ENCODE data around the gene HDGFL2. TPM values are rescaled to one million over a fixed set of nuclear protein-coding genes. Genes with fewer than 3 reads are reported as not detected.
A peak's percentile ranks its signal among the peaks of the same experiment; 100 is the strongest.

The HDGFL2 gene
- total and polyA plus RNA-seq, 4 donors: 3.4 to 15.7 (median 14.1) TPM

- Histone ChIP-seq H3K27ac (ENCODE audit: low read depth in 1 of 2, low read length in 2 of 2) (peak overlapping the region in 1 of 2 donors; percentile 30), H3K9ac (ENCODE audit: low read depth in 1 of 2, low read length in 2 of 2) (no peak overlapping the region), H3K27me3 (ENCODE audit: control insufficient read depth in 4 of 4, insufficient read depth in 4 of 4, low read length in 3 of 4) (no peaks in the 10 kb centered on the region), H3K4me3 (ENCODE audit: low read depth in 1 of 3, low read length in 3 of 3) (no peak overlapping the region), H3K36me3 (ENCODE audit: control insufficient read depth in 4 of 4, insufficient read depth in 3 of 4, low read depth in 1 of 4, low read length in 3 of 4) (peaks cover 7 to 25% (median 15%) of the 10 kb centered on the region in 4 donors), H3K9me3 (ENCODE audit: control insufficient read depth in 4 of 4, low read length in 3 of 4) (no peaks in the 10 kb centered on the region), H3K4me1 (ENCODE audit: control insufficient read depth in 4 of 4, insufficient read depth in 4 of 4, low read length in 3 of 4) (peaks cover 13 to 50% (median 44%) of the 10 kb centered on the region in 4 donors)
- TF ChIP-seq SP1 (IDR thresholded peaks at IDR 0.05) (no peak), ZBTB33 (IDR thresholded peaks at IDR 0.05) (no peak), RAD21 (IDR thresholded peaks at IDR 0.05) (no peak), REST (IDR thresholded peaks at IDR 0.05) (no peak), GABPA (IDR thresholded peaks at IDR 0.05 in 1 of 2, conservative IDR thresholded peaks at IDR 0.05 in 1 of 2) (no peak), TAF1 (conservative IDR thresholded peaks at IDR 0.05) (no peak), RXRA (IDR thresholded peaks at IDR 0.05) (no peak), MAX (IDR thresholded peaks at IDR 0.05) (no peak)
- DNase-seq (ENCODE audit: low spot score): no peak
- WGBS: 58% methylated on average over 8 of the region's 8 CpGs
These were observed 44.8 kb downstream of the HDGFL2 start for GRCh38 chr19:4516939-4517300.

GRCh38 chr19:4517451-4518057, 45.5 kb downstream of the HDGFL2 start:
- TF ChIP-seq RXRA (IDR thresholded peaks at IDR 0.05) (peak in 1 of 2 donors; percentile 30), YY1 (IDR thresholded peaks at IDR 0.05) (no peak)
- peaks cover 6 to 24% (median 13%) of the 10 kb centered on the region in 4 donors for H3K36me3 ChIP-seq (ENCODE audit: control insufficient read depth in 4 of 4, insufficient read depth in 3 of 4, low read depth in 1 of 4, low read length in 3 of 4)
- no peak overlapping the region for H3K9ac ChIP-seq (ENCODE audit: low read depth in 1 of 2, low read length in 2 of 2)
- no peaks in the 10 kb centered on the region for H3K9me3 ChIP-seq (ENCODE audit: control insufficient read depth in 4 of 4, low read length in 3 of 4)
- 62% methylated on average over 24 of the region's 24 CpGs for WGBS
- no peaks in the 10 kb centered on the region for H3K27me3 ChIP-seq (ENCODE audit: control insufficient read depth in 4 of 4, insufficient read depth in 4 of 4, low read length in 3 of 4)
- H3K4me1 ChIP-seq (ENCODE audit: control insufficient read depth in 4 of 4, insufficient read depth in 4 of 4, low read length in 3 of 4): peaks cover 16 to 56% (median 50%) of the 10 kb centered on the region in 4 donors
- peak overlapping the region in 1 of 2 donors; percentile 30 for H3K27ac ChIP-seq (ENCODE audit: low read depth in 1 of 2, low read length in 2 of 2)
- peak overlapping the region in 2 of 3 donors; percentile 32 to 34 for H3K4me3 ChIP-seq (ENCODE audit: low read depth in 1 of 3, low read length in 3 of 3)
- no peak for DNase-seq (ENCODE audit: low spot score)

Measured in liver (tissue), 9 donors.